Ammon's horn (tissue), 1 donor: ENCODE results near the gene IER5L.
"Not testable (repeated sequence)": the region's sequence is repeated elsewhere in the genome, so short reads cannot be mapped to it uniquely, and the experiment has no call there.

Experiments used
- DNase-seq: peaks from one replicate; pipeline ENCODE4 v3.0.0-alpha.2; 2016; ENCODE audit warnings: low spot score

The IER5L gene

GRCh38 chr9:129138476-129139232 lies 39.4 kb downstream of the IER5L start:
- DNase-seq: no peak

- no peak for DNase-seq
Measured at GRCh38 chr9:129138144-129138462, 40.0 kb downstream of the IER5L start.

DNA sequence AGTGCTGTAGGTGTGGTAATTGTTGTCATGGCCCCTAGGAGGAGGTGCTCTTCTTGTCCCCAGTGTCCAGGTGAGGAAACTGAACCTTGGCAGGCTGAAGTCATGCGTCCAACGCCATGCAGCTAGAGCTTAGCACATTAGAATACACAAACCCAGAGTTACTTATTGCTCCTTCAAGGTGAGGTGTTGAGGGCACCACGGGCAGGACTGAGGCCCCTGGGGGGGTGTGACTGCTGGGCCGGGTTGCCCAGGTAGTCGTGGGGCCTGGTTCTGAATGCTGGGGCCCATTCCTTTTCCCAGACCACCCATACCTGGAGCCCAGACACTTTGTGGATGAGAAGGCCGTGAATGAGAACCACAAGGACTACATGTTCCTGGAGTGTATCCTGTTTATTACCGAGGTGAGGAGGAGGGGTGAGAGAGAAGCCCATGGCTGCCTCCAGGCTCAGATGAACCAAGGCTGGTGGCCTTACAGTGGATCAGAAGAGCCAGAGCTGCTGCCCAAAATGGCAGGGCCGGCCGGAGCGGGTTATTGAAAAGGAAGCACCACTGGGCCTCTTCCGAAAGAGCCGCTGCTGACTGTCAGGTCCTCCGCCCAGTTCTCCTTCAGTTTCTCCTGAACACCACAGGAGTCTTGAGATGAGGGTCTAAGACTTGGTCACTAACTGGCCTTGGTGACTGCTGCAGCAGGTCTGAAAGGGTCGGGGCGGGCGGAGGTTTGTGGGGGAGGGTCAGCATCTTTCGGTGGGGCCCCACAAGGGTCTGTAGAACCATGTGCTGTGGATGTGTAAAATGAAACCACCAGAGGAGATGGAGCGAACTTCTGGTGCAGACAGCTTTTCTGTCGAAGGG lies 40.5 kb downstream of the IER5L start:
- DNase-seq: no peak

- DNase-seq: no peak
Measured at GRCh38 chr9:129136446-129137035, 41.5 kb downstream of the IER5L start.

GRCh38 chr9:129135476-129135875 lies 42.6 kb downstream of the IER5L start:
- DNase-seq: no peak

DNA sequence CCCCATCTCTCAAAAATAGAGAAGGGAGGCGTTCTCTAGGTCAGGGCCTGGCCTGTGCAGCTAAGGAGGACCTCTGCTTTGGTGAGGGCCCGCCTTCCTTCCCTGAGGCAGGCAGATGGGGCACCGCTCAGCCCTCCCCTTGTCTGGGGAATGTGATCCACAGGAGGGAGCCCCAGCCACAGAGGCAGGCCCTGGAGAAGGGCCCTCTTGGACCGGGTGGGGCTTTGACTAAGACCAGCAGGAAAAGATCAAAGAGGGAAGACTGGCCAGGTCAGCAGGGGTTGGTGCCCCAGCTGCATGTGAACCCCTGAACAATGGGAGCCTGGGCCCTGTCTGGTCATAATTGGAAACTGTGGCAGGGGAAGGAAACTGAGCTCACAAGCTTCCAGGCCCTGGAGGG lies 45.0 kb downstream of the IER5L start:
- DNase-seq: no peak

- DNase-seq: peak; percentile 82
Measured at GRCh38 chr9:129131300-129132145, 46.5 kb downstream of the IER5L start.

DNA sequence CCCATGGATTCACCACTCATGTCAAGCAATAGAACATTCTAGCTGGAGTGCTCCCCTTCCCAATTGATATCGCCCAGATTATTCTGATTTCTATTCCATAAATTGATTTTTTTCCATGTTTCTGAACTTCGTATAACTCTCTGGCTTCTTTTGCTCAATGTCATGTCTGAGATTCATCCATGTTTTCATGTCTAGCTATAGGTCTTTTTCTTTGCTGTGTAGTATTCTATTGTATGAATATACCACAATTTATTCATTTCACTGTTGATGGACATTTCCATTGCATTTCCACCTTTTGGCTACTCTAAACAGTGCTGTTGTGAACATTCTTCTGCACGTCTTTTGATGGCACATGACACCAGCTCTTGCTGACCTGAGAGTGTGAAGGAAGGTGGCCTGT lies 47.3 kb downstream of the IER5L start:
- no peak for DNase-seq

DNA sequence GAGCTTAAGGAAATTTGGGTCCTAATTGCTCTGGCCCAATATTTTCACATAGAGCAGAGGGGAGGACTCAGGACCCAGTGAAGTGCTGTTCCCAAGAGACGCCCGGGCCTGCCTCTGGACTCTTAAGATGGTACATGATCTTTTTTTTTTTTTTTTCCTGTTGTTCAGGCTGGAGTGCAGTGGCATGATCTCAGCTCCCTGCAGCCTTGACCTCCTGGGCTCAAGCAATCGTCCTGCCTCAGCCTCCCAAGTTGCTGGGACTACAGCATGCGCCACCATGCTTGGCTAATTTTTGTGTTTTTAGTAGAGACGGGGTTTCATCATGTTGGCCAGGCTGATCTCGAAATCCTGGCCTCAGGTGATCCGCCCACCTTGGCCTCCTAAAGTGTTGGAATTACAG lies 47.8 kb downstream of the IER5L start:
- not testable (repeated sequence) for DNase-seq

DNA sequence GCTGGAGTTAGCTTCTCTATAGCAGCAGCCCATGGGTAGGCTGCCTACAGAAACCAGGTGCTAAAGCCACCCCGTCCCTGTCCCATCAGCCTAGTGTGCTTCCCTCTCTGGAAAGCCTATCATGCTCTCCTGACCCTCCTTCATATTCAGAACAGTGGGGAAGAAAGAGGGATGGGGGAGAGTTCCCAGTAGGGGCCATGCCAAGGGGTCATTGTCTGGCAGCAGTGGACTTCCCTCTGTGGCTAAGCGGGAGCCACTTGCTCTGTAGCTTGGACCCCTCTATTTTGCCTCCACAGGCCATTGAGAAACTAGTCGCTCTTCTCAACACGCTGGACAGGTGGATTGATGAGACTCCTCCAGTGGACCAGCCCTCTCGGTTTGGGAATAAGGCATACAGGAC lies 49.4 kb downstream of the IER5L start:
- DNase-seq: no peak

DNA sequence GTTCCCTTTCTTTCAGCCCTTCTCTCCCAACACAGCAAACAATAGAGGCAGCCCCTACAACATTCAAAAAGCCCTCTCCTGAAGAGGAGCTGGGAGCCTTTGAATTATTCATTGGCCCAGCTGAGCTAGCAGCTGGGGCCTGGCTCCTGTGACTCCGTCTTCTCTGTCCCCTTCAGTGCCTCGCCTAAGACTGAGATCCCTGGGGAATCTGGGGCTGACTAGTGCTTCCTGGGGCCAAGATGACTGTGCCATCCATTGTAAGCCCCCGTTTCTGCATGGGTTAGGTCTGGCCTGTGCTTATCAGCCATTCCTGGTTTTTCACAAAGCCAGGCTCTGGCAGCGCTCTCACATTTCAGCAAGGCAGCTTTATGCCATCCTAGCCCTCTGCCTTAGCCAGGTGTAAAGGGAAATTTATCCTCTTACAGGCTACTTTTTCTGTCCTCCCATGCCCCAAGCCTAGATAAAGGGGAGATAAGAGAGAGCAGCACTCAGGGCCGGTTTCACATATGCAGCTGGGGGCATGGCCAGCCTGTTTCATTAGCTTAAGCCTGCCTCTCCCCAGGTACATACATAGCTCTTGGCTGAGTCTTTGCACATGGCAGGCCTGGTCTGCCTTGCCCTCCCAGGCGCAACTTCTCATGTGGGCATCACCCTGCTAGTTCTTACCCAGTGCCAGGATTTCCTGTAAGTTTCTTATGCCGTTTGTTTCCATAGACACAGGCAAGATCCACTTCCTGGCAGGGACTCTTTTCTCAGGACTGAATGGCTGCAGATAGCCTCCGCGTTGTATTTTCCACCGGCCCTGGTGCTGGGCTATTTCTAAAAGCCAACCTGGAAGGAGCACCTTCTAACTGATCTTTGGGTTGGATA lies 51.1 kb downstream of the IER5L start:
- no peak for DNase-seq
